Epithelial cell of esophagus (primary cell): ENCODE measurements around the gene CISD2.

Experiments used
- DNase-seq: peaks from one replicate; pipeline ENCODE4 v3.0.0; 2010; ENCODE audit warnings: low read depth
- H3K4me3 ChIP-seq: 2 replicates; pipeline ENCODE4 v1.5.1; 2011; ENCODE audit warnings: mild to moderate bottlenecking, low read length, control low read depth
- TF ChIP-seq, protein P1 (sequence below): IDR thresholded peaks from 2 replicates; pipeline ENCODE4 v1.5.1; 2011; ENCODE audit warnings: low read depth, mild to moderate bottlenecking, low read length, control low read depth, inconsistent platforms; ENCODE audit not compliant: insufficient read depth; ENCODE audit errors: missing control alignments

The CISD2 gene

GRCh38 chr4:102832667-102833066 is 36.1 kb upstream of the CISD2 start:
- no peak for DNase-seq
- H3K4me3 ChIP-seq = no peak overlapping the region
- TF ChIP-seq, protein P1, sequence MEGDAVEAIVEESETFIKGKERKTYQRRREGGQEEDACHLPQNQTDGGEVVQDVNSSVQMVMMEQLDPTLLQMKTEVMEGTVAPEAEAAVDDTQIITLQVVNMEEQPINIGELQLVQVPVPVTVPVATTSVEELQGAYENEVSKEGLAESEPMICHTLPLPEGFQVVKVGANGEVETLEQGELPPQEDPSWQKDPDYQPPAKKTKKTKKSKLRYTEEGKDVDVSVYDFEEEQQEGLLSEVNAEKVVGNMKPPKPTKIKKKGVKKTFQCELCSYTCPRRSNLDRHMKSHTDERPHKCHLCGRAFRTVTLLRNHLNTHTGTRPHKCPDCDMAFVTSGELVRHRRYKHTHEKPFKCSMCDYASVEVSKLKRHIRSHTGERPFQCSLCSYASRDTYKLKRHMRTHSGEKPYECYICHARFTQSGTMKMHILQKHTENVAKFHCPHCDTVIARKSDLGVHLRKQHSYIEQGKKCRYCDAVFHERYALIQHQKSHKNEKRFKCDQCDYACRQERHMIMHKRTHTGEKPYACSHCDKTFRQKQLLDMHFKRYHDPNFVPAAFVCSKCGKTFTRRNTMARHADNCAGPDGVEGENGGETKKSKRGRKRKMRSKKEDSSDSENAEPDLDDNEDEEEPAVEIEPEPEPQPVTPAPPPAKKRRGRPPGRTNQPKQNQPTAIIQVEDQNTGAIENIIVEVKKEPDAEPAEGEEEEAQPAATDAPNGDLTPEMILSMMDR = no peak

DNA sequence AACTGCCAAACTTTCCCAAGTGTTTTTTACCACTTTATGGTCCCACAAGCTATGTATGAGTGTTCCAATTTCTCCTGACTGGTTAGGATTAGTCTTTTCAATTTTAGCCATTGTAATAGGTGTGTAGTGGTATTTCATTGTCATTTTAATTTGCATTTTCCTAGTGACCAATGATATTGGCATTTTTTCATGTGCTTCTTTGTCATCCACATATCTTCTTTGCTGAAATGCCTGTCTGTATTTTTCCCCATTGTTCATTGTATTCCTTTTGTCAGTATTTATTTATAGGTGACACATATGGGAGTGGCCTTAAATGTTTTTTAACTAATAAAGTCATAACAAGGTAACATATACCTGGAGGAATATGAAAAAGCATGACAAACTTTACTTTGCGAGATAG is 32.2 kb upstream of the CISD2 start:
- peak; percentile 27 for DNase-seq
- no peak overlapping the region for H3K4me3 ChIP-seq
- TF ChIP-seq, protein P1 = no peak

GRCh38 chr4:102842367-102842766 is 26.4 kb upstream of the CISD2 start:
- TF ChIP-seq, protein P1 = no peak
- no peak for DNase-seq
- no peak overlapping the region for H3K4me3 ChIP-seq

DNA sequence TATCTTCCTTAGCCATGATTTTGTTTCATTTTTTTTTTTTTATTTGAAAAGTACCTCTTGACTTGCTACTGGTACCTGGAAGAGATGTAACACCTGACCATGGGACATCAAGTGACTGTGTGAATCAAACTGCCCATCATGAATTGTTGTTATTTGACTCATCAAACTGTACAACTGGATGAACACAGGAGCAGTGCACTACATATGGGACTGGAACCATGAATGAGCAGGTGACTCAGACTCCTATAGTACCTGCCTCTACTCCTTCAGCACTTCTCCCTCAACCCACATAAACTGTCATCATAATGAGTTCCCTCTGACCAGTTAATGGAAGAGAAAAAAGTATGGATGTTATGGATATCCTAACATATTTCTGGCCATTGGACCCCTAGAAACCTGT is 25.5 kb upstream of the CISD2 start:
- DNase-seq = peak; percentile 74
- H3K4me3 ChIP-seq = no peak overlapping the region
- TF ChIP-seq, protein P1 = no peak

- TF ChIP-seq, protein P1 = no peak
- DNase-seq = no peak
- no peak overlapping the region for H3K4me3 ChIP-seq
These were observed 24.9 kb upstream of the CISD2 start for GRCh38 chr4:102843938-102844337.

- TF ChIP-seq, protein P1 = no peak
- no peak for DNase-seq
- H3K4me3 ChIP-seq = no peak overlapping the region
These were observed 21.1 kb upstream of the CISD2 start for GRCh38 chr4:102847687-102848086.

DNA sequence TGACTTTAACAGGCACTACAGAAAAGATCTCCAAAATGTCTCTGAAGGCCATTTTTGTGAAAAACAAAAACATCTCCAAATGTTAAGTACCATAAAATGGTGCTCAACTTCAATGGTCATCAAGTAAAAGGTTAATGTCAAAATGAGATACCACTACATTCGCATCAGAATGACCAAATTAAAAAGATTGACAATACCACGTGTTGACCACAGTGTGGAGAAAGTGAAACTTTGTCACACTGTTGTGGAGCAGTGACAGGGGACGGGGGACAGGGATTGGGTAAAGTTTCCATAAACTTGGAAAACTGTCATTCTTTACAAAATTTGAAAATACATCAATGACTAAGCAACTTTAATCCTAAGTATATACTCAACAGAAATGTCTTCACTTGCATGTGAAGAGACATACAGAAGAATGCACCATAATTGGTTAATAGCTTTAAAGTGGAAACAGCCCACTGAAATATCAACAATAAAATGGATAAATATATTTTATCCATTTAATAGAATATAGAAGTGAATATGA is 19.1 kb upstream of the CISD2 start:
- TF ChIP-seq, protein P1 = no peak
- H3K4me3 ChIP-seq = no peak overlapping the region
- no peak for DNase-seq
